BE2C (cell line): ENCODE results near the gene HNF1A.

Experiments
- DNase-seq: peaks from one replicate; pipeline ENCODE4 v3.0.0-alpha.2; 2020
- H3K27me3 ChIP-seq: fragments of 250-450 bp; sonication (Bioruptor Pico); 2 replicates; pipeline ENCODE4 v1.5.1; 2020; ENCODE audit warnings: mild to moderate bottlenecking
- H3K36me3 ChIP-seq: fragments of 250-450 bp; sonication (Bioruptor Pico); 2 replicates; pipeline ENCODE4 v1.5.1; 2020; ENCODE audit warnings: mild to moderate bottlenecking
- H3K4me1 ChIP-seq: fragments of 250-450 bp; sonication (Bioruptor Pico); 2 replicates; pipeline ENCODE4 v1.5.1; 2020
- H3K4me3 ChIP-seq: 2 replicates; pipeline ENCODE4 v1.5.1; 2011; ENCODE audit warnings: low read depth, low read length
- H3K9me3 ChIP-seq: fragments of 250-450 bp; sonication (Bioruptor Pico); 2 replicates; pipeline ENCODE4 v1.5.1; 2020
- TF ChIP-seq, protein P1 (sequence below): IDR thresholded peaks from 2 replicates; pipeline ENCODE4 v1.5.1; 2012; ENCODE audit warnings: mild to moderate bottlenecking, low read depth, low read length

The HNF1A gene

DNA sequence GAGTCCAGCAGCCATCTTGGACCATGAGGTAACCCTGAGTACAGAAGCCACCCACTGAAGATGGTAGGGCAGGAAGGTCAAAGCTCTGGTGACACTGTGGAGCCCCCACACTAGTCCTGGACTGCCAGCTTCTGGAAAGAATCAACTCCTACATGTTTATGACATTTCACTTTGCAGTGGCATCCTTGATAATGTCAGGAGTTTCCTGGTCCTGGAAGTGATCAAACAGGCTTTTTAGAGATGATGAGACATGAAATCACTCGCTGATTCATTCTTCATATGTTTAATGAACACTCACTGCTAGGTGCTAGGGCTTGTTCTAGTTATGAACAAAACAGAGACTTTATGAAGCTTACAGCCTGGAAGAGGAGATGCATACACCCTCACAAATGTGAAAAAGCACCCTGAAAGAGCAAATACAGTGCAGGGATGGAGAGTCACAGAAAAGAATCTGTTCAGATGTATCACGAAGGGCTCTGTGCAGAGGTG is 15.8 kb upstream of the HNF1A start:
- no peak for DNase-seq
- Histone ChIP-seq H3K4me1 (no peaks in the 10 kb centered on the region), H3K36me3 (no peaks in the 10 kb centered on the region), H3K4me3 (no peak overlapping the region), H3K27me3 (no peaks in the 10 kb centered on the region), H3K9me3 (no peaks in the 10 kb centered on the region)
- TF ChIP-seq, protein P1, sequence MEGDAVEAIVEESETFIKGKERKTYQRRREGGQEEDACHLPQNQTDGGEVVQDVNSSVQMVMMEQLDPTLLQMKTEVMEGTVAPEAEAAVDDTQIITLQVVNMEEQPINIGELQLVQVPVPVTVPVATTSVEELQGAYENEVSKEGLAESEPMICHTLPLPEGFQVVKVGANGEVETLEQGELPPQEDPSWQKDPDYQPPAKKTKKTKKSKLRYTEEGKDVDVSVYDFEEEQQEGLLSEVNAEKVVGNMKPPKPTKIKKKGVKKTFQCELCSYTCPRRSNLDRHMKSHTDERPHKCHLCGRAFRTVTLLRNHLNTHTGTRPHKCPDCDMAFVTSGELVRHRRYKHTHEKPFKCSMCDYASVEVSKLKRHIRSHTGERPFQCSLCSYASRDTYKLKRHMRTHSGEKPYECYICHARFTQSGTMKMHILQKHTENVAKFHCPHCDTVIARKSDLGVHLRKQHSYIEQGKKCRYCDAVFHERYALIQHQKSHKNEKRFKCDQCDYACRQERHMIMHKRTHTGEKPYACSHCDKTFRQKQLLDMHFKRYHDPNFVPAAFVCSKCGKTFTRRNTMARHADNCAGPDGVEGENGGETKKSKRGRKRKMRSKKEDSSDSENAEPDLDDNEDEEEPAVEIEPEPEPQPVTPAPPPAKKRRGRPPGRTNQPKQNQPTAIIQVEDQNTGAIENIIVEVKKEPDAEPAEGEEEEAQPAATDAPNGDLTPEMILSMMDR: no peak

DNA sequence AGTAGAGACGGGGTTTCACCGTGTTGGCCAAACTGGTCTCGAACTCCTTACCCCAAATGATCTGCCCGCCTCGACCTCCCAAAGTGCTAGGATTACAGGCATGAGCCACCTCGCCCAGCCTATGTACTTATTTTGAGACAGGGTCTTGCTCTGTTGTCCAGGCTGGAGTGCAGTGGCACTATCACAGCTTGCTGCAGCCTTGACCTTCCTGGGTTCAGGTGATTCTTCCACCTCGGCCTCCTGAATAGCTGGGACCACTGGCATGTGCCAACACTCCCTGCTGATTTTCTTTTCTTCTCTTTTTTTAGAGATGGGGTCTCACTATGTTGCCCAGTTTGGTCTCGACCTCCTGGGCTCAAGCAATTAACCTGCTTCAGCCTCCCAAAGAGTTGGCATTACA is 14.0 kb upstream of the HNF1A start:
- H3K9me3 ChIP-seq: no peaks in the 10 kb centered on the region
- no peaks in the 10 kb centered on the region for H3K27me3 ChIP-seq
- TF ChIP-seq, protein P1: no peak
- no peak overlapping the region for H3K4me3 ChIP-seq
- no peak for DNase-seq
- H3K36me3 ChIP-seq: no peaks in the 10 kb centered on the region
- no peaks in the 10 kb centered on the region for H3K4me1 ChIP-seq

DNA sequence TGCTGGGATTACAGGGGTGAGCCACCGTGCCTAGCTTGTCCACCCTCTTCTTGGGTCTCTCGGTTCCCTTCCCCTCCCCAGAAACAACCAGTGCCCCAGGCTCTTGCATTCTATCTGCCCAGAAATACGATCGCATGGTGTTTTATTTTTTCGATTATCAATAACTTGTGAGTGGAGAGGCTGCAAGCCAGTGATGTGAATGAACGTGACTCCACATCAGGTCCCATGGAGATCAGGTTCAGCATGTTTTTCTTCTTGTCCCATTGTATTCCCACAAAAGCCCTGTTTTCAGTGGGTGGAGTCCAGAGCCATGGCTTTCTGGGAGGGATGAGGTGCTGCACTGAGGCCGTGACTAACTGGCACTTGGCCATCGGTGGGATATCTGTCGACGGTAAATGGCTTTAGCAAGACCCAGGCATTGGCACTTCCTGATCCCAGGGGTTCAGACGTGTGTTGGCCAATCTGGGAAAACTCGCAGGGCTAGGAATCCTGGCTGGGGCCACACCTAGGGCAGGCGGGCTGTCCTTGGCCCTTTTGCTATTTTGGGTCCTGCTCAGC is 12.7 kb upstream of the HNF1A start:
- no peaks in the 10 kb centered on the region for H3K27me3 ChIP-seq
- TF ChIP-seq, protein P1: no peak
- no peaks in the 10 kb centered on the region for H3K4me1 ChIP-seq
- H3K9me3 ChIP-seq: no peaks in the 10 kb centered on the region
- no peak for DNase-seq
- no peaks in the 10 kb centered on the region for H3K36me3 ChIP-seq
- H3K4me3 ChIP-seq: no peak overlapping the region

DNA sequence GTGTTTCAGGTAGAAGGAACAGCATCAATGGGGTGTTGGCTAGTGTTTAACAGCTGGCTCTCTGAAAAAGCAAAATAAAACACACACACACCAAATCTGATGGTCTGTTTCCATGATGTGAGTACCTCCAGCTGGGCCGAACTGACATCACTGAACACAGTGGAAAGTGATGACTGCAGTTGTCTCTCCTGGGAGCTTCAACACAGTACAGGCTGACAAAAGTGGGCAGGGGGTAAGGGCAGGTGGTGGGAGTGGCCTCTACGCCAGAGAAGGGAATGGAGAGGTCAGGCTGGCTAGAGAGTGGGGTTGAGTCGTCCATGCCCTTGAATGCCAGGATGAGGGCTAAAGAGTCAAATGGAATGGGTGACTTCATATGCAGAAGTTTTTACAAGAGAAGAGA is 8.0 kb upstream of the HNF1A start:
- Histone ChIP-seq H3K4me3 (no peak overlapping the region), H3K36me3 (no peaks in the 10 kb centered on the region), H3K27me3 (no peaks in the 10 kb centered on the region), H3K9me3 (no peaks in the 10 kb centered on the region), H3K4me1 (no peaks in the 10 kb centered on the region)
- DNase-seq: no peak
- TF ChIP-seq, protein P1: no peak

DNA sequence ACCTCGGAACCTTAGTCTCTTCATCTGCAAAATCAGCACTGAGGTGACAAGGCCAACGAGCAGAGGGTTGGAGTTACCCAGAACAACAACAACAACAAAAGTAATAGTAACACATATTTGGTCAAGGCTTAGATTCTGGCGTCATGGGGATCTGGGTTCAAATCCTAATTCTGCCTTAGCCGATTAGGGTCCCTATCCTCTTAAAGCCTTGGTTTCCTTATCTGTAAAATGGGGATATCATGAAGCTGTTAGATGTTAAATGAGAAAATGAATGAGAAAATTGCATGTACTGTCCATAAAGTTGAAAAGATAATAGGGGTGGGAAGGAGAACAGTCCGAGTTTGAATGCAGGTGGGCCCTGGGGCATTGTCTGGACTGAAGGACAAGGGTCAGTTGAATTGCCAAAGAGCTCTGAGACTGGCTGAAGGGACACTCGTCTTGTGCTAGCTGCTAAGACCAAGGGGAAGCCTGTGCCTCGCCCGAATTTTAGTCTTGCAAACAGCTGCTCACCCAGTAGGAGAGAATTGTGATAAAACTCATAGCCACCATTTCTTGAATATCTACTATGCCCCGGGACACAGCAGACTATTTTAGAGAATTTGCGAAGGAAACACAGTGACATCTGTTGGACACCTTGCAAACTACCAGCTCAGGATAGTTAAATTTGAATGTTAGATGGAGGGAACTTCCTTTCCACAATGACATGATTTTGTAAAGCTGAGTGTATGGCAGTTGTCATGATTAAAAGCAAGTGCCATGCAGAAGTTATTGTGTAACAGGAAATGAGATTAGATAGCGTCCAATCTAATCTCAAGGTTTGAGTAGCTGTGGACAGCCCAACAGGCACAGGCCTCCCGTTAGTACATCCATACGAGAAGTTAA is 6.8 kb upstream of the HNF1A start:
- no peaks in the 10 kb centered on the region for H3K4me1 ChIP-seq
- H3K36me3 ChIP-seq: no peaks in the 10 kb centered on the region
- TF ChIP-seq, protein P1: peak; percentile 87
- no peak overlapping the region for H3K4me3 ChIP-seq
- DNase-seq: peak; percentile 25
- no peaks in the 10 kb centered on the region for H3K9me3 ChIP-seq
- no peaks in the 10 kb centered on the region for H3K27me3 ChIP-seq
